PC-3 (cell line): ENCODE data around the gene MSH2.

Source experiments
- EZH2 ChIP-seq: fragments of 300-600 bp; sonication (generic); IDR thresholded peaks from one replicate; pipeline ENCODE4 v1.6.1; 2017; ENCODE audit warnings: antibody characterized with exemption, mild to moderate bottlenecking, low read length; ENCODE audit not compliant: unreplicated experiment
- EZH2phosphoT487 ChIP-seq: fragments of 300-600 bp; sonication (generic); IDR thresholded peaks from 2 replicates; pipeline ENCODE4 v1.6.1; 2018; ENCODE audit warnings: mild to moderate bottlenecking, antibody characterized with exemption, low read length, borderline replicate concordance
- TF ChIP-seq, protein P1 (sequence below): fragments of 300-600 bp; sonication (generic); conservative IDR thresholded peaks from 2 replicates; pipeline ENCODE4 v1.5.1; 2017; ENCODE audit warnings: antibody characterized with exemption, low read depth, mild to moderate bottlenecking, low read length

DNA sequence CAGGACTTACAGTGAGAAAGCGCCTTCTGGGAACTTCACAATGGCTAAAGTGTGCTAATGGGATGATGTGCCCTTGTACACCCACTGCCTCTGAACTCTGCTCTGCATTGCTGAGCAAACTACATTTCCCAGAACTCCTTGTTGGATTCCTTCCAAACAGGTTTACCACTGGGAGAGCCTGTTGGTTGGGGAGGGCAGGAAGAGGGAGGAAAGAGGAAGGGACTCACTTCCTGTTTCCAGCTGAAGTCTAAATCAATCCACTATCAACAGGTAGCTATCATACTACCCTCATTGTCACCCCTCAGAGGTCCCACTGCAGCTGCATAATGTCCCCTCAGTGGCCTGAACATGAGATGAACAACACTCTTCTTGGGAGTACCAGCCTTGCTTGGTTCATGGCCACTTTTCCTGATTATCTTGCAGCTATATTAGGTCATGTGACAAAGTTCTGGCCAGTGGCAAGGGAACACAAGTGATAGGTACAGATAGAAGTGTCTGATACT lies 109.7 kb downstream of the MSH2 start:
- TF ChIP-seq EZH2phosphoT487 (no peak), EZH2 (no peak)
- TF ChIP-seq, protein P1, sequence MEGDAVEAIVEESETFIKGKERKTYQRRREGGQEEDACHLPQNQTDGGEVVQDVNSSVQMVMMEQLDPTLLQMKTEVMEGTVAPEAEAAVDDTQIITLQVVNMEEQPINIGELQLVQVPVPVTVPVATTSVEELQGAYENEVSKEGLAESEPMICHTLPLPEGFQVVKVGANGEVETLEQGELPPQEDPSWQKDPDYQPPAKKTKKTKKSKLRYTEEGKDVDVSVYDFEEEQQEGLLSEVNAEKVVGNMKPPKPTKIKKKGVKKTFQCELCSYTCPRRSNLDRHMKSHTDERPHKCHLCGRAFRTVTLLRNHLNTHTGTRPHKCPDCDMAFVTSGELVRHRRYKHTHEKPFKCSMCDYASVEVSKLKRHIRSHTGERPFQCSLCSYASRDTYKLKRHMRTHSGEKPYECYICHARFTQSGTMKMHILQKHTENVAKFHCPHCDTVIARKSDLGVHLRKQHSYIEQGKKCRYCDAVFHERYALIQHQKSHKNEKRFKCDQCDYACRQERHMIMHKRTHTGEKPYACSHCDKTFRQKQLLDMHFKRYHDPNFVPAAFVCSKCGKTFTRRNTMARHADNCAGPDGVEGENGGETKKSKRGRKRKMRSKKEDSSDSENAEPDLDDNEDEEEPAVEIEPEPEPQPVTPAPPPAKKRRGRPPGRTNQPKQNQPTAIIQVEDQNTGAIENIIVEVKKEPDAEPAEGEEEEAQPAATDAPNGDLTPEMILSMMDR: no peak
